ENCODE measurements around the gene ADAMTSL1.

DNA sequence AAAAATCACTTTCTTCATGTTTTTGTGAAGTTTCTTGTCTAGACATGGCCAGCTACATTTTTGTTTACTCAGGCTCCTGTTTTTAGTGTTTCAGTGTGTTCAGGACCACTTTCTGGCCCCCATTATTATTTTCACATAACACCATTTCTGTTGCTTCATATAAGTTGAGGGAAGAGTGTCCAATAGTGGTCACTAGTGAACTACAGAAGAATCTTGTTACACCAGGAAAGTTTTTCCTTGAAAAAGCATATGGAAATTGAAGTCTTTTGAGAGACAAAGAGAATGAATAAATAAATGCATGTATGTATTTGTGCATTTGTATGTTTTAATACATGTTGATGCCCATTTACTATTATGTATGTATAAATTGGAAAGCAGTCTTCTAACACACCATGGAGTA lies 3.8 kb downstream of the ADAMTSL1 start:
- TF ChIP-seq POLR2A (IDR thresholded peaks at IDR 0.05; ENCODE audit: low read depth, low read length) = no peak
- TF ChIP-seq FOS (IDR thresholded peaks at IDR 0.05; ENCODE audit: borderline replicate concordance, insufficient read depth, low read length) = no peak
- TF ChIP-seq, protein P1, sequence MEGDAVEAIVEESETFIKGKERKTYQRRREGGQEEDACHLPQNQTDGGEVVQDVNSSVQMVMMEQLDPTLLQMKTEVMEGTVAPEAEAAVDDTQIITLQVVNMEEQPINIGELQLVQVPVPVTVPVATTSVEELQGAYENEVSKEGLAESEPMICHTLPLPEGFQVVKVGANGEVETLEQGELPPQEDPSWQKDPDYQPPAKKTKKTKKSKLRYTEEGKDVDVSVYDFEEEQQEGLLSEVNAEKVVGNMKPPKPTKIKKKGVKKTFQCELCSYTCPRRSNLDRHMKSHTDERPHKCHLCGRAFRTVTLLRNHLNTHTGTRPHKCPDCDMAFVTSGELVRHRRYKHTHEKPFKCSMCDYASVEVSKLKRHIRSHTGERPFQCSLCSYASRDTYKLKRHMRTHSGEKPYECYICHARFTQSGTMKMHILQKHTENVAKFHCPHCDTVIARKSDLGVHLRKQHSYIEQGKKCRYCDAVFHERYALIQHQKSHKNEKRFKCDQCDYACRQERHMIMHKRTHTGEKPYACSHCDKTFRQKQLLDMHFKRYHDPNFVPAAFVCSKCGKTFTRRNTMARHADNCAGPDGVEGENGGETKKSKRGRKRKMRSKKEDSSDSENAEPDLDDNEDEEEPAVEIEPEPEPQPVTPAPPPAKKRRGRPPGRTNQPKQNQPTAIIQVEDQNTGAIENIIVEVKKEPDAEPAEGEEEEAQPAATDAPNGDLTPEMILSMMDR (IDR thresholded peaks at IDR 0.05; ENCODE audit: extremely low read depth in 1 of 2, insufficient read depth in 1 of 2, low read depth in 1 of 2, low read length in 2 of 2) = no peak
